NOMO-1 treated with dmso at 0.1 percent for 144 hours (cell line): Measurements from ENCODE around the gene HOXC10.

Experiments used
- DNase-seq: peaks from one replicate; lab custom pipeline; 2025; ENCODE audit not compliant: unreplicated experiment; lab: John Stamatoyannopoulos, UW

The HOXC10 gene

DNA sequence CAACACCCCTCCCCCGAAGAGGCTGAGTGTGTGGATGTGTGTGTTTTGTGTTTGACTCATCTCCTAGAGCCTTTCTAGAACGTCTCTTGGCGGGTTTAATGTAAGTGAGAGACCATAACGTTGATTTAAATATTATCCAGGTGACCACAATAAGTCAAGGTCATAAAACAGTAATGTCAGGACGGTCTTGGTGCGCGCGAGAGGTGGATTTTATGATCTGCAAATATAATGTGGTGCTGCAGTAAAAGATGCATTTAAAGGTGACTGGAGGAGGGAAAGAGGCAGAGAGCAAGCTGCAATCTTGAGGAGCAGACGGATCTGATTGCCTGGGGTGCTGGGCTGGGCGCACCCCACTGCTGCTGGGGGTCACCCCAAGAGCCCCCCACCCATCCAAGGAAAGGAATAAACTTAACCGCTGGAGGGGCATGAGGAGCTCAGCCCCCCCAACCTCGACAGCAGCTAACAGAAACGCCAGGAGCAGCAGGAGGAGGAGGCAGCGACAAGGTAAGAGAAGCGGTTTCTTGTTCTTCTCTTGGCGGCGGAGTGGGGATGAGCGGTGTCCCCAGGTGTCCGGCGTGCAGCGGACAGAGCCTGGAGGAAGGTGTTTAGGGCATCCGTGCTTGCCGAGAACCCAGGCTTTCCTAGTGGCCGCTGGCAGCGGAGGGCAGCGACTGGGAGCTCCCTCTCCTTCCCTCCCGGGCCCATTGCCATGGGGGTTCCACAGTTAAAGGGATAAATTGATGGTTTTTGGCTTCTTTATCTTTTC lies 5.5 kb downstream of the HOXC10 start:
- DNase-seq: no peak

DNA sequence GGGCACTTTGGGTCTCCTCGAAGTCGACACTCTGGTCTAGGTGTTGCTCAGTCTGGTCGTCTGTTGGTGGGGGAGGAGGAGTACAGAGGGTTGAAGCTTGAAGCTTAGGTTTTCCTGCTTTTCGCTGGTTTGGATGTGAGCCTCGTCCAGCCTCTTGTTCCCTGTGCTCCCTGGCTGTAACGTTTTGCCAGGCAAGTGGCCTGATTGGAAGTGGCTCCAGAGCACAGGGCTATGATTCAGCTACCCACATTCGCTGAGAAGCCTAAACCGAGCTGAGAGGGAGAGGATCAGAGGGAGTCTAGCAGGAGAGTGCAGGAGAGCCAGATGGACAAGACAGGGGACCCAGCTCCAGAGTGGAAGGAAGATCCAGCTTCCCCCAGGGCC lies 6.1 kb downstream of the HOXC10 start:
- DNase-seq: no peak

DNA sequence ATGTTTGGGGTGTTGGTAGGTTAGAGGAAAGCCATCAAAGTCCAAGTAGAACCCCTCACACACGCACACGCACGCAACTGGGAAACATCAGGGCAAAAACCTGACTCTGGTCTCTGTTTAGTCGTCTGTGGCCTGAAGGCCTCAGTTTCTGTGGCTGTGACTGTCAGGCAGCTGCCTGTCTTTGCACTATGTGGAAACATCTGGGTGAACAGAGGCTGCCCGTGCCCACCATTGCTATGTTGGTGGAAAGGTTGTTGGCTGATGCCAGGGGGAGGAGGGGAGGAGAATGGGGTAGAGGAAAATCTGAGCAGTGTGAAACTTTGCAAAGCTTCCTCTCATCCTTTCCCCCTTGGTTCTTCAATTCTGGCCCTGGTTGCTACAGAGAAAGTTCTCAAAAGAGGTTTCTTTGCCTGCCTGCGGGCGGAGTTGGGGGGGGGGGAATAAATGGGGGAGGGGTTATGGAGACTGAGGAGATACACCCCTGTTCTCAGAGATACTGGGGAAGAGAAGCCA lies 7.5 kb downstream of the HOXC10 start:
- no peak for DNase-seq

GRCh38 chr12:53993162-53994008 lies 8.4 kb downstream of the HOXC10 start:
- no peak for DNase-seq

- DNase-seq: no peak
Observed at GRCh38 chr12:53994009-53994263, 9.0 kb downstream of the HOXC10 start.

DNA sequence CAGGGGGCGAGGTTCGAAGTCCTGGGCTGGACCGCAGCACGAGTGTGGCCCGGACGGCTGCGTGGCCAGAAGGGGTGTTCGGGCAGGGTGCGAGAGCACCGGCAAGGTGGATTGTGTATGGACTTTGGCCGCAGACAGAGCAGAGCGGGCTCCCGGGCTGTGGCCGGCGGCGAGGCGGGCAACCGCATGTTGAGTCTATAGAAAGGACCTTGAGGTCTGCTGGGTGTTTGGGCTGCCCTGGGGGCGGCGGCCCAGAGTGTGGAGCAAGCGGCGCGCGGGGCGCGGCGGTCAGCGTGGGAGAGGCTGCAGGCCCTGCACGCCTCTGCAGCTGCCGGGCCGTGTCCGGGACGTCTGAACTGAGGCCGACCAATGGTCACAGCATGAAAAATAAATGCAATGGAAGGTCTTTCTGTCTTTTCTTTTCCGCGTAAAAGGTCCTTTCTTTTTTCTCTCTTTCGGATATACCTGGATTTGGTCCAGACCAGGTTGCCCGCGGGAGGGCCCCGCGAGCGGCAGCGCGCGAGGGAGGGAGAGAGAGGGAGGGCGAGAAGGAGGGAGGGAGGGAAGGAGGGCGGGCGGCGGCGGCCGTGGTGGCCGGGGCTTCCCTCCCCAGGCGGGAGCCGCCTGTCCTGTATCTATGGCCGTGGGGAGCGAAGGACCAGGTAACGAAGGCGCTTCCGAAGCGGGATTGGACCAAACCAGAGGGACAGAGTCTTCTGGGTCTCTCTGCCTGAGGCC lies 9.5 kb downstream of the HOXC10 start:
- no peak for DNase-seq

- DNase-seq: no peak
Observed at GRCh38 chr12:53995002-53995377, 10.0 kb downstream of the HOXC10 start.

GRCh38 chr12:53995378-53996239 lies 10.7 kb downstream of the HOXC10 start:
- DNase-seq: peak; percentile 22

DNA sequence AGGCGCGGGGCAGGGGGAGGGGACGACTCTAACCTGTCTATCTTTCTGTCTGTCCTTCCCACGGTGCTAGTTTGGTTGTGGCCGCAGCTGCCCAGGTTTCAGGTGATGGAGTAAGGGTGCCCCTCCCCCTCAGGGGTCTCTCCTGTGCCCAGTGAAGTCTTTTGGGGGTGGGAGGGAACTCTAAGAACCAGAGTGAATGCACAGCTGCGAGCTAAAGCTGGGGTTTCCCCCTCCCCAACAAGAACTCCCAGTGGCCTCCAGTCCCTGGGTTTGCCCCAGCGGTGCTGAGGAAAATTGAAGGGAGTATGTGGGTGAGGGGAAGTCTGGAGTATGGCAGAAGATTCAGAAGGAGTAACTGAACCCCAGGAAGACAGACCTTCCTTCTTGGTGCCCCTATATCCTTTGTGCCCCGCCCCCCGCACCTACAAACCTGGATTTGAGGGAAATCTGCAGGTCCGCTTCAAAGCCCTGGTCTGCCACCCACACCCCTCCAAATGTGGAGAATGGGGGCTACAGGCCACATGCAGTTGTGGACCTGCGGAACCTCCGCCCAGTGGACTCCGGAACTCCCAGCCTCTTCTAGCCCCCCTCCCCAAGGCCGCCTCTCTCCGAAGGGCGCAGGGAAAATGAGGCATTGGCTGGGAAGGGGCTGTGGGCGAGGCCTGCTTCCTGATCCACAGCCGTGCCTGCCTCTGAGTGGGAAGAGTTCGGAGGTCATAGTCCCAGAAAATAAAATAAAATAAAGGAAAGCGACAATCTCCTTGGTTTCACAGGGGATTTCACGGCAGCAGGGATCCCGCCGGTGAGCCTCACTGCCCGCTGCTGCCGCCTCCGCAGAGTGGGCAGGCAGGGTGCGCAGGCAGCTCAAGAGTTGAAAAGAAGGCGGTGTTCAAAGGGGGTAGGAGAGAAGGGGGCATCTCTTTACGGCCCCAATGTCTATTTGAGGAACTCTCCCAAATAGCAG lies 11.6 kb downstream of the HOXC10 start:
- no peak for DNase-seq

DNA sequence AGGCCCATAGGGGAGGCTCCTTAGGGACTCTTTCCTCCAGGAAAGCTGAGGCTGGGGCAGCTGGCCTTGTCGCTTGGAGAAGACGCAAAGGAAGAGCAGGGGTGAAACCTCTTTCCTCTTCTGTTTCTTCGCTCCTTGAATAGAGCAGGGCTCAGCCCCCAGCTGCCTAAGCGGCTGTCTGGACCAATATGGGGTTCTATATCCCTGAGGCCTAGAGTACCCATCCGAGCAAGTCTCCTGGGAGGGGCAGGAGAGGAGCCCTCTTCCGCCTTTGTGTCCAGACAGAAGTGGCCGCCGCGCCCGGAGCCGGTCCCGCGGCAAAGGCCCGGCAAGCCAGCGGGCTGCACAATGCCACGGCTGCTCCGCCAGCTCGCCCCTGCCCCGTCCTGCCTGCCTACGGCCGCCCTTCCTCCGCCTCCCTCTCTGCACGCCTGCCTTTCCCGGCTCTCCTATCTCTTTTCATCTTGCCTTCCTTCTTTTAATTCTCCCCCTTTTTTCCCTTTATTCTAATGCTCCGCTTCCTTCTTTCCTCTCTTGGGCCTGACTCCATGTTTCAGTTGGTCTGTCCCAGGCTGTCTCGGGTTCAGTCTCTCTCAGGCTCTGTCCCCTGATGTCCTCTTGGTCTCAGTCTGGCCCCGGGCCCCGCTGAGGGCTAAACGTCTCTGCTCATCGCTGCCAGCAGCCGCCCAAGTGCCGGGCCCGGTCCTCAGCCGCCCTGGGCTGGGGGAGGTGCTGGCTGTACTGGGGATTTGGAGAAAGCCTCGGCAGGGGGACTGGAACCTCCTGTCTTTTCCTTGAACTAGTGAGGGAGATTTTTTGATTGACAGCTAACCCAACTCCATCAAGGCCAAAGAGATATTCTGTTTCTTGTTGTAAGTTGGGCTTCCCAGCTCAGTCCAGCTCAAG lies 12.5 kb downstream of the HOXC10 start:
- no peak for DNase-seq

- no peak for DNase-seq
Observed at GRCh38 chr12:53998110-53998899, 13.4 kb downstream of the HOXC10 start.

- DNase-seq: no peak
Observed at GRCh38 chr12:53998900-53999236, 13.9 kb downstream of the HOXC10 start.

GRCh38 chr12:53999559-54000115 lies 14.7 kb downstream of the HOXC10 start:
- DNase-seq: no peak

GRCh38 chr12:54000116-54001114 lies 15.5 kb downstream of the HOXC10 start, which contains the start of gene HOXC9:
Gene HOXC9 (plus strand): TSS chr12:54000161. CDS start chr12:54000189, 28 bp downstream.
- DNase-seq: no peak

DNA sequence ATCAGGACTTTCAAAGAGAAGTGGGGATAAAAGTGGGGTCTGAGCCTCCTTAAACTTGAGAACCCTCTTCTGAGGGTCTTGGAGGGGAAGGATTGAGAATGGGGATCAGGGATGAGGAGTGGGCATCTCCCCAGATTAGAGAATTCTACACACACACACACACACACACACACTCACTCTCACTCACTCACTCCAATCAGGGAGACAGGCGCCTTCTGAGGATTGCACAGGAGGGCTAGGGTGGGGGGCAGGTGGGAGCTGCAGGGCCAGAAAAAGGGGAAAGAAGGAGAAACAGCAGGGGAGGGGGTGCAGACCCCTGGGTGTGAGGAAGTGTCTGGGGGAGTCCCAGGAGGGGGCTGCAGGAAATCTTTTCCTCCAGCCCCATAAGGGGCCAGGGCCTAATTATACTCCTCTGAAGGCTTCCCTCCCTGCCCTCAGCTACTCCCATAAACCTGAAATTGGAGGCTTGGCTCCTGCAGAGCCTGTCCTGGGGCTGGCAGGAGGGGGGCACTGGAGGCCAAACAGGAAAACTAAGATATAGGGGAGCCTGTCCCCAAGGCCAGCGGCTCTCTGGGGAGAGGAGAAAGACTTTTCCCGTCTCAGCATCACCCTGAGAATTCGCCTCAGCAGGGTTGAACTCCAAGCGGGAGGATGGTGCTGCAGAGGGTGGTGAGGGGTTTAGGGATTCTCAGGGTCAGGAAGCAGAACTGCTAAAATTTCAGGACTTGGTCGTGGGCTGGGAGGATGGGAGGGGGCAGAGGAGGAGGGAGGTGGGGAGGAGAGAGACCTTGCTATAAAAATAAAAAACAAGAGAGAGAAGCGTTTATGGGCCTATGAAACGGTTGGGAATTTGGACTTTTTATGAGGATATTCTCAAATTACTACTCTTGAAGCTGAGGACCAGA lies 16.6 kb downstream of the HOXC10 start:
- DNase-seq: no peak
